B cell (primary cell): ENCODE results near the gene LTBP3.

ENCODE experiments used
- EZH2 ChIP-seq: IDR thresholded peaks from 2 replicates; pipeline ENCODE4 v1.6.1; 2012; ENCODE audit warnings: borderline replicate concordance, low read depth, mild to moderate bottlenecking, moderate library complexity, low read length; ENCODE audit not compliant: insufficient read depth, poor library complexity, severe bottlenecking
- TF ChIP-seq, protein P1 (sequence below): fragments of 200-600 bp; IDR thresholded peaks from one replicate; pipeline ENCODE4 v1.8.0; 2022; ENCODE audit warnings: antibody characterized with exemption, mild to moderate bottlenecking

DNA sequence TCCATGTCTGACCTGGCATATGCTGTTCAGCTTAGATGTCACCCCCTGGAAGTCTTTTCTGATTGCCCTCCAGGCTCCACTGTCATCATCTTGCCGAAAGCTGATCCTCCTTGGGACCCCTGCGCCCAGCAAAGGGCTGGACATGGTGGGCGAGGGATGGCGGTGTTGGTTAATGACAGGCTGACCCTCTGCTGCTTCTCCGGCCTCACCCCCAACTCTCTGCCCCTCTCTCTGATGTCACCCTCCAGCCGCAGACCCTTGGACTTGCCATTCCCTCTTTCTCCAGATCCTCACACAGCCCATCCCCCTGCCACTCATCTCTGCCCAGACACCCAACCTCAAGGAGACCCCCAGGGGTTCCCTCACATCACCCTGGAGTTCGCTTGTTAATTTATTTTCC is 20.0 kb upstream of the LTBP3 start:
- TF ChIP-seq, protein P1, sequence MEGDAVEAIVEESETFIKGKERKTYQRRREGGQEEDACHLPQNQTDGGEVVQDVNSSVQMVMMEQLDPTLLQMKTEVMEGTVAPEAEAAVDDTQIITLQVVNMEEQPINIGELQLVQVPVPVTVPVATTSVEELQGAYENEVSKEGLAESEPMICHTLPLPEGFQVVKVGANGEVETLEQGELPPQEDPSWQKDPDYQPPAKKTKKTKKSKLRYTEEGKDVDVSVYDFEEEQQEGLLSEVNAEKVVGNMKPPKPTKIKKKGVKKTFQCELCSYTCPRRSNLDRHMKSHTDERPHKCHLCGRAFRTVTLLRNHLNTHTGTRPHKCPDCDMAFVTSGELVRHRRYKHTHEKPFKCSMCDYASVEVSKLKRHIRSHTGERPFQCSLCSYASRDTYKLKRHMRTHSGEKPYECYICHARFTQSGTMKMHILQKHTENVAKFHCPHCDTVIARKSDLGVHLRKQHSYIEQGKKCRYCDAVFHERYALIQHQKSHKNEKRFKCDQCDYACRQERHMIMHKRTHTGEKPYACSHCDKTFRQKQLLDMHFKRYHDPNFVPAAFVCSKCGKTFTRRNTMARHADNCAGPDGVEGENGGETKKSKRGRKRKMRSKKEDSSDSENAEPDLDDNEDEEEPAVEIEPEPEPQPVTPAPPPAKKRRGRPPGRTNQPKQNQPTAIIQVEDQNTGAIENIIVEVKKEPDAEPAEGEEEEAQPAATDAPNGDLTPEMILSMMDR, result no peak
- TF ChIP-seq EZH2, result no peak
